ENCODE data around the gene HSPA1A. TPM values are rescaled to one million over a fixed set of nuclear protein-coding genes. Genes with fewer than 3 reads are reported as not detected.

The HSPA1A gene
- polyA plus RNA-seq, 1 donor (not counting 4 experiments of a cell fraction or from before 2014, with no cell fraction given), result 110 TPM

GRCh38 chr6:31795616-31796298 lies 19.6 kb upstream of the HSPA1A start, which contains the start of gene VARS1:
Gene VARS1 (minus strand): TSS chr6:31795752. CDS start chr6:31795217, 535 bp downstream.
- H3K36me3 ChIP-seq (ENCODE audit: control insufficient read depth in 2 of 2, extremely low read depth in 1 of 2, insufficient read depth in 2 of 2, low read length in 2 of 2), result peaks cover 8 to 23% of the 10 kb centered on the region in 2 experiments
- DNase-seq (ENCODE audit: low read depth, low spot score) (no peak), FAIRE-seq (no peak)
- peak within 1 kb of the TSS; percentile 78 to 90 (median 80) for H3K4me3 ChIP-seq (ENCODE audit: control insufficient read depth in 2 of 3, extremely low read depth in 1 of 3, insufficient read depth in 2 of 3, low read depth in 1 of 3, low read length in 3 of 3)
- H3K27ac ChIP-seq (ENCODE audit: control insufficient read depth, insufficient read depth, low read length), result peak within 1 kb of the TSS; percentile 91
- no peaks in the 10 kb centered on the region for H3K27me3 ChIP-seq (ENCODE audit: control insufficient read depth, extremely low read depth, insufficient read depth, low read length)
- peak; percentile 60 to 85 (median 85) for TF ChIP-seq CTCF (optimal IDR thresholded peaks at IDR 0.05 in 1 of 3, IDR thresholded peaks at IDR 0.05 in 1 of 3, conservative IDR thresholded peaks at IDR 0.05 in 1 of 3; ENCODE audit: extremely low read depth in 1 of 3, insufficient read depth in 2 of 3, low read length in 3 of 3)
- TF ChIP-seq EZH2 (IDR thresholded peaks at IDR 0.05; ENCODE audit: low read length), result no peak
- H3K4me1 ChIP-seq (ENCODE audit: control insufficient read depth, extremely low read depth, insufficient read depth, low read length), result peaks cover 32% of the 10 kb centered on the region
- no peaks in the 10 kb centered on the region for H3K9me3 ChIP-seq (ENCODE audit: control insufficient read depth, low read depth, low read length)
- peak within 1 kb of the TSS; percentile 98 for H3K9ac ChIP-seq (ENCODE audit: control insufficient read depth, extremely low read depth, insufficient read depth, low read length)
- H3K9me1 ChIP-seq (ENCODE audit: control insufficient read depth, extremely low read depth, insufficient read depth, low read length), result no peaks in the 10 kb centered on the region
- dilution Hi-C loops (cut with MboI; ENCODE audit: extremely low pct_ligation_motif_present, low sequenced_read_pairs), result no loop called here
- H3K79me2 ChIP-seq (ENCODE audit: control insufficient read depth, insufficient read depth, low read length), result peaks cover 33% of the 10 kb centered on the region
- peak within 1 kb of the TSS; percentile 58 for H2AFZ ChIP-seq (ENCODE audit: control insufficient read depth, low read length)
- H4K20me1 ChIP-seq (ENCODE audit: control insufficient read depth, extremely low read depth, insufficient read depth, low read length), result no peaks in the 10 kb centered on the region
- H3K4me2 ChIP-seq (ENCODE audit: control insufficient read depth, extremely low read depth, insufficient read depth, low read depth, low read length), result peak within 1 kb of the TSS; percentile 72

GRCh38 chr6:31796993-31797385 lies 18.4 kb upstream of the HSPA1A start:
- TF ChIP-seq CTCF (optimal IDR thresholded peaks at IDR 0.05 in 1 of 3, IDR thresholded peaks at IDR 0.05 in 1 of 3, conservative IDR thresholded peaks at IDR 0.05 in 1 of 3; ENCODE audit: extremely low read depth in 1 of 3, insufficient read depth in 2 of 3, low read length in 3 of 3) (no peak), EZH2 (IDR thresholded peaks at IDR 0.05; ENCODE audit: low read length) (no peak)
- Histone ChIP-seq H3K79me2 (ENCODE audit: control insufficient read depth, insufficient read depth, low read length) (peaks cover 28% of the 10 kb centered on the region), H2AFZ (ENCODE audit: control insufficient read depth, low read length) (no peak overlapping the region), H3K9me1 (ENCODE audit: control insufficient read depth, extremely low read depth, insufficient read depth, low read length) (no peaks in the 10 kb centered on the region), H3K27ac (ENCODE audit: control insufficient read depth, insufficient read depth, low read length) (no peak overlapping the region), H3K27me3 (ENCODE audit: control insufficient read depth, extremely low read depth, insufficient read depth, low read length) (no peaks in the 10 kb centered on the region), H3K9me3 (ENCODE audit: control insufficient read depth, low read depth, low read length) (no peaks in the 10 kb centered on the region), H3K4me2 (ENCODE audit: control insufficient read depth, extremely low read depth, insufficient read depth, low read depth, low read length) (peak overlapping the region; percentile 39), H3K4me1 (ENCODE audit: control insufficient read depth, extremely low read depth, insufficient read depth, low read length) (peaks cover 32% of the 10 kb centered on the region), H3K9ac (ENCODE audit: control insufficient read depth, extremely low read depth, insufficient read depth, low read length) (no peak overlapping the region), H3K4me3 (ENCODE audit: control insufficient read depth in 2 of 3, extremely low read depth in 1 of 3, insufficient read depth in 2 of 3, low read depth in 1 of 3, low read length in 3 of 3) (no peak overlapping the region), H4K20me1 (ENCODE audit: control insufficient read depth, extremely low read depth, insufficient read depth, low read length) (no peaks in the 10 kb centered on the region), H3K36me3 (ENCODE audit: control insufficient read depth in 2 of 2, extremely low read depth in 1 of 2, insufficient read depth in 2 of 2, low read length in 2 of 2) (peaks cover 2 to 15% of the 10 kb centered on the region in 2 experiments)
- no peak for DNase-seq (ENCODE audit: low read depth, low spot score)
- peak; percentile 46 for FAIRE-seq
- dilution Hi-C loops (cut with MboI; ENCODE audit: extremely low pct_ligation_motif_present, low sequenced_read_pairs), result no loop called here
